Measurements from ENCODE around the gene ANO8. TPM values are rescaled to one million over a fixed set of nuclear protein-coding genes. Genes with fewer than 3 reads are reported as not detected.

Gene ANO8, protein sequence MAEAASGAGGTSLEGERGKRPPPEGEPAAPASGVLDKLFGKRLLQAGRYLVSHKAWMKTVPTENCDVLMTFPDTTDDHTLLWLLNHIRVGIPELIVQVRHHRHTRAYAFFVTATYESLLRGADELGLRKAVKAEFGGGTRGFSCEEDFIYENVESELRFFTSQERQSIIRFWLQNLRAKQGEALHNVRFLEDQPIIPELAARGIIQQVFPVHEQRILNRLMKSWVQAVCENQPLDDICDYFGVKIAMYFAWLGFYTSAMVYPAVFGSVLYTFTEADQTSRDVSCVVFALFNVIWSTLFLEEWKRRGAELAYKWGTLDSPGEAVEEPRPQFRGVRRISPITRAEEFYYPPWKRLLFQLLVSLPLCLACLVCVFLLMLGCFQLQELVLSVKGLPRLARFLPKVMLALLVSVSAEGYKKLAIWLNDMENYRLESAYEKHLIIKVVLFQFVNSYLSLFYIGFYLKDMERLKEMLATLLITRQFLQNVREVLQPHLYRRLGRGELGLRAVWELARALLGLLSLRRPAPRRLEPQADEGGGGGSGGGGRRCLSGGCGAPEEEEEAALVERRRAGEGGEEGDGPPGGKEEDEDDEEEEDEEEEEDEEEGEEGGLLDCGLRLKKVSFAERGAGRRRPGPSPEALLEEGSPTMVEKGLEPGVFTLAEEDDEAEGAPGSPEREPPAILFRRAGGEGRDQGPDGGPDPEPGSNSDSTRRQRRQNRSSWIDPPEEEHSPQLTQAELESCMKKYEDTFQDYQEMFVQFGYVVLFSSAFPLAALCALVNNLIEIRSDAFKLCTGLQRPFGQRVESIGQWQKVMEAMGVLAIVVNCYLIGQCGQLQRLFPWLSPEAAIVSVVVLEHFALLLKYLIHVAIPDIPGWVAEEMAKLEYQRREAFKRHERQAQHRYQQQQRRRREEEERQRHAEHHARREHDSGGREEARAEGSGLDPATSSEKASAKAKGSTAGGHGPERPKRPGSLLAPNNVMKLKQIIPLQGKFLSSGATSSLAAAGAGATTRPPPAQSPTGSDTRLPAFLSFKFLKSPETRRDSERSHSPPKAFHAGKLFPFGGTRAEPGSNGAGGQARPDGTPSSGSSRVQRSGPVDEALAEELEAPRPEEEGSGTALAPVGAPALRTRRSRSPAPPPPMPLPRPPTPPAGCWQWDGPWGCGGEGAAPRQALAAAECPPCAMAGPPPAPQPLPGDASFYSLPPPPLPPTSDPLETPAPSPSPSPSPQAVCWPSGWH
- total RNA-seq (2022; extraction: Qiagen RNA extraction; ENCODE audit: low read depth), result 2.1 to 4.3 TPM (median 3.9 TPM) in 5 replicates

DNA sequence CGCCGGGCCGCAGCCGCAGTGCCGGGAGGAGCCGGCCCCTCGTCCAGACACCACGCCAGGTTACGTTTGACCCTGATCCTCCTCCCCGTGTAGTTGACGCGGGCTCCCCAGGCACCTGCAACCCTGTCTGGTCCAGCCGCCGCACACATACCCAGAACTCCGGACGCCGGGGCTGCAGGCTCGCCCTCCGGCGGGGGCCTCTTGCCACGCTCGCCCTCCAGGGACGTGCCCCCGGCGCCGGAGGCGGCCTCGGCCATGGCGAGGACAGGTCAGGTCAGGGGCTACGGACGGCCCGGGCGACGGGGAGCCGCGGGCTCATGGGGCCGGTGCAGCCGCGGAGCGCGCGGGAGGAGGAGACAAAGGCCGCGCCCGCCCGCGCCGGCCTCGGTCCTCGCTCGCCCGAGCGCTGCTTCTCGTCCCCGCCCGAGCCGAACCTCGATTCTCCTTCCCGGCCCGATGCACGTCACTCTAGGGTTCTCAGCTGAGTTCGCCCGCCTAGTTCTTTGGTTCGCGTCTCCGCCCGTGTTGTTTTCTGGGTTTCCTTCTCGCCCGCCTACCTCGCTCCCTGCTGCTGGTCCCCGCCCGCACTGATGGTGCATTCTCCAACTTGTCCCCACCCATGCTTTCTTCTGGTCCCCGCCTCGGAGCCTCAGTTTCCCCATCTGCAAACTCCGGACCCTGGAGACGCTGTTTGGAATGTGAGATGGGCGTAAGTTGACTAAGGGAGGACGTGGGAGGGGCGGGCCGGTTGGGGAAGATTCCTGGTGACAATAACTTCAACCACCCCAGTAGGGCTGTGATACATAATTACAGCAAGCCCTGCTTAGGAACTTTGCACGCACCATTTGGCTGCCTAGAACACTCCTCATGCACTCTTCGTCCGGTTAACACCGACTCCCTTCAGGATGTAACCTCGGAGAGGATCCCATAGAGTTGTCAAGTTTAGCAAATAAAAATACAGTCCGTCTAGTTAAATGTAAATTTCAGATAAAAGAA, at the start of gene ANO8:
ANO8 (minus strand) TSS at position 442 of the 996 bp plus-strand sequence; CDS start at position 257, 185 bp downstream.

DNA sequence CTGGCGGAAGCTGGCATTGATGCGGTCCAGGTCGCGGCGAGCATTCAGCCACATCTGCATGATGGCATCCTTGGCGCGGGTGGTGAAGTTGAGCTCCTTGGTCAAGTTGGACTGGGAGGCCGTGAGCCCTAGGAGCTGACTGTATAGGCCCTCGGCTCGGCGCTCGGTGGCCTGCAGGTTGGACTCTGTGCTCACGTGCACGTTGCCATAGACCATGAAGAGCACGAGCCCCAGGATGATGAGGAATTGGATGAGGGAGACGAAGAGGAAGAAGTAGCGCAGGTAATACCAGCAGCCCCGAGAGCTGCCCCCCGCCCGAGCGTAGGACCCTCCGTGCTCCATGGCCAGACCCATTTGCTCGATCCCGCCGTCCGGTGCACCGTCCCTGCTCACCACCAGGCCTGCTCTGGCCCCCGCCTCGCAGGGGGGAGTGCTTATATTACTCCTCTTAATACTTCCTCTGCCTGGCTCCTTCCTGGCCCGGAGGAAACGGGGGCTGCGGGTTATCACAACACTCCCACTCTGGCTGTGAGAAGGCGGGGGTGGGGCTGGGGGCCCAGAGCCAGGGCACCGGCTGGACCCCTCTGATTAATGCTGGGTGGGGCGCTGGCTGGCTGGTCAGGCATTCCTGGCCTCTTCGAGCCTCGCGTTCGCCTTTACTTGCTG, 42.4 kb upstream of the ANO8 start, which contains the start of gene PLVAP:
PLVAP (minus strand) TSS at position 408 of the 666 bp plus-strand sequence; CDS start at position 354, 54 bp downstream.

DNA sequence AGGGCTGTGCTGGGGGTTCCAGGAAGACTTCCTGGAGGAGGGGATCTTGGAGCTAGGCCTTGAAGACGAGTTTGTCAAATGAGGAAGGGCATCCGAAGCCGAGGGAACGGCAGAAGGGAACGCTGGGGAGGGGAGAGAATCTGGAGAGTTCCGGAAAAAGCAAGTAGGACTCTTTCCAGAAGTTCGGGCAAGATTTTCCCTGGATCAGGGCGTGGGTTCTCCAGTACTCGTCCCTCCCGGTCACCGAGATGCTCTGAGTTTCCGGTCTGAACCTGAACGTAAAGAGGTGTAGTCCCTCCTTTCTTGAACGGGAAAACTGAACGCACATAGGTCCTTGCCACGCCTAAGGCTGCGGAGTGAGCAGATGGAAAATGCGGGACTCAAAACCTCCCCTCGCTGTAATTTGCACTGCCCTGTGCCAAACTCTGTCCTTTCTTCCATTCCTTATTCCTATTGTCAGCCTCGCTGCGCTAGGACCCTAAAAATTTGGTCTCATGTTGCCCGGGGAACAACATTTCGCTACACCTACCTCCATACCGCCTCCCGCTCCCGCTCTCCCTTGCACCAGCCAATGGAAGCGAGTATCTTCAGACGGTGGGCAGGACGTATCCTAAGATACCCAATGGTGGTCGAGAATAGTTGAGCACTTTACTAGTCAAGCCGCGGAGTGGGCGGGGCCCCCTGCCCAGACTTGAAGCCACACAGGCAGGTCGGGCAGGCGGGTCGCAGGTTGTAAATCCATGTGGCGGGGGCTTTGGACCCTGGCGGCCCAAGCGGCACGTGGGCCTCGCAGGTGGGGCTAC, 2.4 kb upstream of the ANO8 start, which contains the start of gene GTPBP3:
GTPBP3 (plus strand) TSS at position 682 of the 803 bp plus-strand sequence; CDS start at position 741, 59 bp downstream.

DNA sequence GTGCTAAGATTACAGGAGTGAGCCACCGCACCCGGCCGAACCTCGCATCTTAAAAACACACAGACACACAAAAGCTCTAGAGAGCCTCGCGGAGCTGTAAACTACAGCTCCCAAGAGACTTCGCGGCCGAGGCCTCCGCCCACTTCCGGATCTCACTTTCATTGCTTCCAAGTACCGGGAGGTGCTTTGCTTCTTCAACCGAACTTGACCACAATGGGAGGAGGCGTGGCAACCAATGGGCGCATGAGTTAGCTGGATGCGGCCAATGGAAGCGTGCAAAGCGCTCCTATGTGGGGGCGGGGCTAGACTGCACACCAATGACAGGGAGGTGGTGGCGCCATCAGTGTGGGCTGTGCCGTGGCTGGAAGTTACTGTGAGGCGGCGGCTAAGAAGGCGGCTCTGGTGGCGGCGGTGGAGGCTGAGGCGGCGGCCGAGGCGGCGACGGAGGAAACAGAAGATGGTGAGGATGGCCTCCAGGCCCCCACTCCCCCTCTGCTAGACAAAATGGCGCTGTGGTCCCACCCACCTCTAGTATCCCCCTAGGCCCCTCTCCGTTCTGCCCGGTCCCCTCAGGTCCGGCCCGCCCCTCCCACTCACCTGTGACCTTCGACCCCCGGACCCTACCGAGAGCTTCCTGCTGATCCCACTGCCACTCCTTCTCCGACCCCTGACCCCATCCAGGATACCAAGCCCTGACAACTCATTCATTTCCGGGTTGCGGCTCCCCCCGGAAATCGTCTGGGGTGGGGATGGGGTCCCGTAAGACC, 25.3 kb downstream of the ANO8 start, which contains the start of gene DDA1:
DDA1 (plus strand) TSS at position 366 of the 767 bp plus-strand sequence; CDS start at position 458, 92 bp downstream.

DNA sequence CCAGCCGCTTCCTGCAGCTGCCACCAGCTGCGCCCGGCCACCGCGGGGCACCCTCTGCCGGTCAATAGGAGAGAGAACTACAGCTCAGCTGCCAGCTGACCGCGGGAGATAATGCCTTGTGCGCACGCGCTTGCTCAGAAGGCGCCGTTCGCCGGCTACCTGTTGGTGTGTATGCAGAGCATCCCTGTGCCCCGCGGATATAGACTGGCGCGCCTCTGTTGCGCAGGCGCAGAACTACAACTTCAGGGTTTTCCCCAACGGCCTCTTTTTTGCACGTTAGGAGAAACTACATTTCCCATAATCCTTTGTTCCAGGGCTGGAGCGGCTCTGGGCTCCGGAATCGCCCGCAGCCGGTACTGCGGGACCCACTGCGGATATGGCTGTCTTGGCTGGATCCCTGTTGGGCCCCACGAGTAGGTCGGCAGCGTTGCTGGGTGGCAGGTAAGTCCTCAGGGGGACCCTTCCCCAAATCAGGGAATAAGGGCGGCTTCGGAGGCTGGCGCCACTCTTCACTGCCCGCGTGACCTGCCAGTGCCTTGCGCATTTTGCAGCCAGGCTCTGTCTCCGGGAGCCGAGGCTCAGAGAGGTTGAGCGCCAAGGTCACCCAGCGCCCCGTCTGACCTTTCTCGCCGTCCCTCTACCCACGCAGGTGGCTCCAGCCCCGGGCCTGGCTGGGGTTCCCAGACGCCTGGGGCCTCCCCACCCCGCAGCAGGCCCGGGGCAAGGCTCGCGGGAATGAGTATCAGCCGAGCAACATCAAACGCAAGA, 29.0 kb downstream of the ANO8 start, which contains the start of gene MRPL34:
MRPL34 (plus strand) TSS at position 356 of the 768 bp plus-strand sequence; CDS start at position 377, 21 bp downstream.

DNA sequence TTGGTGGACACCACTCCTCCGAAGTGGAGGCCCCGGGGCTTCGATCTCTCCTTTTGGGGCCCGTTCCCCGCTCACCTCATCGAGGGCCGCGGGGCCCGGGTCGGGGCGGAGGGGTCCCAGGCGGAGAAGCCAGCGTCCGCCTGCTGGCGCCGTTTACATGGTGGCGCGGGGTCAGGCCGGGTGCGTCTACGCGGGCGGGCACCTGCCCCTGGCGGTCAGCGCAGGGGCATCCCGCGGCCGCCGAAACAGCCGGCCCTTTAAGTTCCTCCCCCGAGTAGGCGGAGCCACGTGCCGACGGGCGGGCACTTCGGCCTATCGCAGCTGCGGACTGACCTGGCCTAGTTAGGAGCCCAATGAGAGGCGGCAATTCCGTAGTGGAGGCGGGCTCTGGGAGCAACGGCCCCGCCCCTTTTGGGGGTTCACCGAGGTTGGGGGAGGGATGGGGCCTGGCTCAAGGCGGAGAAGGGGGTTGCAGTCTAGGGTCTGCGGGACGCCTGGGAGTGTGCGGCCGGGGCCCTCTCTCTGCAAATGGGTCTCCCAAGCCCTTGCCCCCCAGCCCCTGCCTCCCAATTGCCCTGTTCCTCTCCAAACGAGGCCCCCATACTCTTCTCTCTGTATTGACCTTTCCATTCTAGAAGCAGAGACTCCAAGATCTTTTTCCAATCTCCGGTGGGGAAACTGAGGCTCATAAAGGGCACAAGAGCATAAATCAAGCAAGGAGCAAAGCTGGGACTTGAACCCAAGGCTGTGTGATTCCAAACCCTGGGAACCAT, 31.3 kb downstream of the ANO8 start, which contains the start of gene ABHD8:
ABHD8 (minus strand) TSS at position 259 of the 773 bp plus-strand sequence. CDS start 1,809 bp downstream, outside the sequence.

DNA sequence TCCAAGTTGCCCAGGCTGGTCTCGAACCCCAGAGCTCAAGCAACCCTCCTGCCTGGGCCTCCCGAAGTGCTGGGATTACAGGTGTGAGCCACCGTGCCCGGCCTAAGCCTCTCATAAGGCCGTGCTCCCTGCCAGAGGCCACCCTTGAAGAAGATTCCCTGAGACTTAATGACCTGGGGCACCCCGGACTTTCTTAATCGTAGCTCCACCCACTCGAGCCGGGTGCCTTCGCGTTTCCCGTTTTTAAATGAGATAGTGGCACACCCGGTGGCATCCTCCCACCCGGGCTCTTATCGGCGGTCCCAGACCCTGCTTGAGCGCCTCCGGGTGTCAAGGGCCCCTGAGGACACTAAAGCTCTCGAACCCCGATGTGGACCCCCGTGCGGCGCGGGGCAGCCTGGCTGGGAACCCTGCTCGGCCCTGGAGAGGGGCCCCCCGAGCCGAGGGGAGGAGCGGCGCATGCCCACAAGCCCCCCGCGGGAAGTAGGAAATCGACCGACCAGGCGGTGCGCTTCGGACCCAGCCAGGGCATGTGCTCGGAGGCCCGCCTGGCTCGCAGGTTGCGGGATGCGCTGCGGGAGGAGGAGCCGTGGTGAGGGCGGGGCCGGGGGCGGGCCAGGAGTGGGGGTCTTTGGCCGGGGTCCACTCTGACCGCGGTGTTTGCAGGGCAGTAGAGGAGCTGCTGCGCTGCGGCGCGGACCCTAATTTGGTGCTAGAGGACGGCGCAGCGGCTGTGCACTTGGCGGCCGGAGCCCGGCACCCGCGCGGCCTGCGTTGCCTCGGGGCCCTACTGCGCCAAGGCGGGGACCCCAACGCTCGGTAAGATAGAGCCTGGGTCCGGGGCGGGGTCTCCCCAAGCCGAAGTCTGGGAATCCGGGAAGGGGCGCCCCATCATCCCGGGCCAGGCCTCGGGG, 53.0 kb downstream of the ANO8 start, which contains the start of gene ANKLE1:
ANKLE1 (plus strand) TSS at position 511 of the 914 bp plus-strand sequence; CDS start at position 531, 20 bp downstream.

Other genes starting within 250 kb of the ANO8 start
- 14.7 to 16.4 TPM (median 15.3 TPM) in 5 replicates for gene USE1, start 119.5 kb downstream of the ANO8 start, total RNA-seq (2022; extraction: Qiagen RNA extraction; ENCODE audit: low read depth)
- gene OCEL1, start 108.6 kb downstream of the ANO8 start, total RNA-seq (2022; extraction: Qiagen RNA extraction; ENCODE audit: low read depth), result 9.8 to 13.9 TPM (median 10.9 TPM) in 5 replicates
- 23.3 to 58.5 TPM (median 49.9 TPM) in 5 replicates for gene NR2F6, start 88.9 kb downstream of the ANO8 start, total RNA-seq (2022; extraction: Qiagen RNA extraction; ENCODE audit: low read depth)
- gene USHBP1, start 70.1 kb downstream of the ANO8 start, total RNA-seq (2022; extraction: Qiagen RNA extraction; ENCODE audit: low read depth), result not detected in 5 replicates
- gene BABAM1, start 67.4 kb downstream of the ANO8 start, total RNA-seq (2022; extraction: Qiagen RNA extraction; ENCODE audit: low read depth), result 58.4 to 65.2 TPM (median 62.0 TPM) in 5 replicates
- gene ANKLE1, start 53.0 kb downstream of the ANO8 start, total RNA-seq (2022; extraction: Qiagen RNA extraction; ENCODE audit: low read depth), result 0.27 to 0.76 TPM (median 0.40 TPM) in 5 replicates
- 2.0 to 3.6 TPM (median 3.2 TPM) in 5 replicates for gene ABHD8, start 31.4 kb downstream of the ANO8 start, total RNA-seq (2022; extraction: Qiagen RNA extraction; ENCODE audit: low read depth)
- gene MRPL34, start 29.0 kb downstream of the ANO8 start, total RNA-seq (2022; extraction: Qiagen RNA extraction; ENCODE audit: low read depth), result 52.6 to 96.7 TPM (median 84.9 TPM) in 5 replicates
- gene DDA1, start 25.3 kb downstream of the ANO8 start, total RNA-seq (2022; extraction: Qiagen RNA extraction; ENCODE audit: low read depth), result 53.8 to 73.0 TPM (median 68.7 TPM) in 5 replicates
- gene GTPBP3, start 2.7 kb upstream of the ANO8 start, total RNA-seq (2022; extraction: Qiagen RNA extraction; ENCODE audit: low read depth), result 18.0 to 24.5 TPM (median 21.1 TPM) in 5 replicates
- gene PLVAP, start 42.5 kb upstream of the ANO8 start, total RNA-seq (2022; extraction: Qiagen RNA extraction; ENCODE audit: low read depth), result not detected in 5 replicates
- gene CCDC194, start 59.3 kb upstream of the ANO8 start, total RNA-seq (2022; extraction: Qiagen RNA extraction; ENCODE audit: low read depth), result not detected in 5 replicates
- gene BST2, start 70.8 kb upstream of the ANO8 start, total RNA-seq (2022; extraction: Qiagen RNA extraction; ENCODE audit: low read depth), result 0.13 to 0.47 TPM (median 0.24 TPM) in 5 replicates
- gene MVB12A, start 85.2 kb upstream of the ANO8 start, total RNA-seq (2022; extraction: Qiagen RNA extraction; ENCODE audit: low read depth), result 29.7 to 43.1 TPM (median 38.5 TPM) in 5 replicates
- gene TMEM221, start 113.8 kb upstream of the ANO8 start, total RNA-seq (2022; extraction: Qiagen RNA extraction; ENCODE audit: low read depth), result 0.46 to 0.84 TPM (median 0.76 TPM) in 5 replicates
- not detected in 5 replicates for gene NXNL1, start 126.1 kb upstream of the ANO8 start, total RNA-seq (2022; extraction: Qiagen RNA extraction; ENCODE audit: low read depth)
- 2.6 to 3.2 TPM (median 3.1 TPM) in 5 replicates for gene SLC27A1, start 135.7 kb upstream of the ANO8 start, total RNA-seq (2022; extraction: Qiagen RNA extraction; ENCODE audit: low read depth)
- gene PGLS, start 176.8 kb upstream of the ANO8 start, total RNA-seq (2022; extraction: Qiagen RNA extraction; ENCODE audit: low read depth), result 47.9 to 75.7 TPM (median 65.7 TPM) in 5 replicates
- 61.6 to 80.3 TPM (median 73.3 TPM) in 5 replicates for gene COLGALT1, start 220.8 kb upstream of the ANO8 start, total RNA-seq (2022; extraction: Qiagen RNA extraction; ENCODE audit: low read depth)